Keratinocyte (primary cell): ENCODE results near the gene SULT2B1. TPM values are rescaled to one million over a fixed set of nuclear protein-coding genes. Genes with fewer than 3 reads are reported as not detected.
"Not testable (repeated sequence)": the region's sequence is repeated elsewhere in the genome, so short reads cannot be mapped to it uniquely, and the experiment has no call there.

Source experiments
- DNase-seq: peaks from one replicate; pipeline ENCODE4 v3.0.0-alpha.2; 2011; ENCODE audit warnings: low read depth, missing footprints, low spot score
- FAIRE-seq: peaks from 2 replicates; lab custom pipeline; 2011; peaks lifted over from hg19 to GRCh38; lab: Jason Lieb, UNC
- H2AFZ ChIP-seq: 2 replicates; pipeline ENCODE4 v1.6.0; 2012; ENCODE audit warnings: low read length, control low read depth, inconsistent platforms; ENCODE audit not compliant: control insufficient read depth
- H3K27ac ChIP-seq: 2 replicates; pipeline ENCODE4 v1.5.1; 2011; ENCODE audit warnings: low read length; ENCODE audit not compliant: control insufficient read depth, insufficient read depth
- H3K27me3 ChIP-seq: 3 replicates; pipeline ENCODE4 v1.6.0; 2011; ENCODE audit warnings: low read length; ENCODE audit not compliant: control insufficient read depth, insufficient read depth; ENCODE audit errors: extremely low read depth
- H3K36me3 ChIP-seq, 2 experiments: 2 replicates in 1 of 2; 3 replicates in 1 of 2; pipeline ENCODE4 v1.5.1; 2011; ENCODE audit warnings: low read length in 2 of 2, mild to moderate bottlenecking in 1 of 2; ENCODE audit not compliant: control insufficient read depth in 2 of 2, insufficient read depth in 2 of 2; ENCODE audit errors: extremely low read depth in 1 of 2
- H3K4me1 ChIP-seq: 3 replicates; pipeline ENCODE4 v1.5.1; 2011; ENCODE audit warnings: low read length; ENCODE audit not compliant: control insufficient read depth, insufficient read depth; ENCODE audit errors: extremely low read depth
- H3K4me2 ChIP-seq: 3 replicates; pipeline ENCODE4 v1.6.0; 2011; ENCODE audit warnings: low read depth, low read length; ENCODE audit not compliant: control insufficient read depth, insufficient read depth; ENCODE audit errors: extremely low read depth
- H3K4me3 ChIP-seq, 3 experiments: fragments of 200-600 bp in 1 of 3; sonication (generic) in 1 of 3; 2 replicates in 2 of 3; 3 replicates in 1 of 3; pipeline ENCODE4 v1.5.1; 2011 to 2016; ENCODE audit warnings: low read length in 3 of 3, mild to moderate bottlenecking in 3 of 3, control low read depth in 2 of 3, inconsistent platforms in 1 of 3, low read depth in 1 of 3, mixed read lengths in 1 of 3, mixed run types in 1 of 3, moderate library complexity in 1 of 3; ENCODE audit not compliant: control insufficient read depth in 2 of 3, insufficient read depth in 2 of 3; ENCODE audit errors: extremely low read depth in 1 of 3
- H3K79me2 ChIP-seq: 2 replicates; pipeline ENCODE4 v1.6.0; 2012; ENCODE audit warnings: low read length; ENCODE audit not compliant: control insufficient read depth, insufficient read depth
- H3K9ac ChIP-seq: 3 replicates; pipeline ENCODE4 v1.6.0; 2011; ENCODE audit warnings: low read length; ENCODE audit not compliant: control insufficient read depth, insufficient read depth; ENCODE audit errors: extremely low read depth
- H3K9me1 ChIP-seq: 3 replicates; pipeline ENCODE4 v1.6.0; 2011; ENCODE audit warnings: low read length; ENCODE audit not compliant: control insufficient read depth, insufficient read depth; ENCODE audit errors: extremely low read depth
- H3K9me3 ChIP-seq: 2 replicates; pipeline ENCODE4 v1.5.1; 2012; ENCODE audit warnings: low read depth, low read length; ENCODE audit not compliant: control insufficient read depth
- H4K20me1 ChIP-seq: 3 replicates; pipeline ENCODE4 v1.6.0; 2011; ENCODE audit warnings: low read length; ENCODE audit not compliant: control insufficient read depth, insufficient read depth; ENCODE audit errors: extremely low read depth
- EZH2 ChIP-seq: IDR thresholded peaks from one replicate; pipeline ENCODE4 v1.6.1; 2012; ENCODE audit warnings: inconsistent platforms, mild to moderate bottlenecking, low read length, moderate library complexity
- dilution Hi-C: fragments of 300-500 bp; cut with MboI; formaldehyde crosslinking; loops from one replicate; pipeline ENCODE4 v1.7.0; 2020; ENCODE audit warnings: low sequenced_read_pairs; ENCODE audit not compliant: extremely low pct_ligation_motif_present
- polyA plus RNA-seq, 5 experiments: library from polyadenylated mRNA; depleted of rRNA in 3 of 5; stranded (reverse) in 3 of 5; stranded (forward) in 1 of 5; unstranded in 1 of 5; fragments of >200 nt; gene quantifications; 1 replicate in 1 of 5; 2 replicates in 3 of 5; 3 replicates in 1 of 5; pipeline versions ENCODE4 v1.2.1 to v1.2.3, GENCODE V29; 2011 to 2012; ENCODE audit warnings: missing spikeins in 2 of 5, low read depth in 1 of 5, low replicate concordance in 1 of 5
- TF ChIP-seq, protein P1 (sequence below), 3 experiments: IDR thresholded peaks in 1 of 3; conservative IDR thresholded peaks in 1 of 3; optimal IDR thresholded peaks in 1 of 3; 2 replicates in 2 of 3; 3 replicates in 1 of 3; pipeline versions ENCODE3 to v1.5.1; 2011; ENCODE audit warnings: low read length in 3 of 3, mild to moderate bottlenecking in 3 of 3, moderate library complexity in 2 of 3, control low read depth in 1 of 3, inconsistent platforms in 1 of 3; ENCODE audit not compliant: insufficient read depth in 2 of 3; ENCODE audit errors: extremely low read depth in 1 of 3

Gene SULT2B1
- polyA plus RNA-seq, 1 donor (not counting 4 experiments of a cell fraction or from before 2014, with no cell fraction given), result 6.0 TPM

DNA sequence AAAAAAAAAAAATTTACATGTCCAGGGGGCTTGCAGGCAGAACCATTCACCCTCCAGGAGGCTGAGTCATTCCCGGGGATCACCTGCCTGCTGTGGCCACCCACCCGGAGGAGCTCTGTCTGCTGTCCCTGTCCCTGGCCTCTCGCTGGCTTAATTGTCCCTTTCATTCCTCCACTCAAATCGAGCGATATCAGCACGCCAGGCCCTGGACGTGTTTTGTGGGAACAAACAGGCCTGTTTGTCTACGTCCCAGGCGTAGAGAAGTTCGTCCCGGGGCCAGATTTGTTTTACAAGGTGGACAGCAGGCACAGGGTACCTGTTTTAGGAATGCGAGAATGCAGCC is 21.2 kb downstream of the SULT2B1 start:
- Histone ChIP-seq H2AFZ (no peak overlapping the region), H3K79me2 (no peaks in the 10 kb centered on the region), H3K9me1 (no peaks in the 10 kb centered on the region), H3K4me1 (peaks cover 12% of the 10 kb centered on the region), H4K20me1 (no peaks in the 10 kb centered on the region), H3K9me3 (no peaks in the 10 kb centered on the region), H3K27ac (no peak overlapping the region), H3K9ac (no peak overlapping the region), H3K36me3 (no peaks in the 10 kb centered on the region), H3K4me2 (no peak overlapping the region), H3K27me3 (no peaks in the 10 kb centered on the region), H3K4me3 (no peak overlapping the region)
- FAIRE-seq (no peak), DNase-seq (no peak)
- dilution Hi-C loops, result no loop called here
- no peak for TF ChIP-seq EZH2
- TF ChIP-seq, protein P1, sequence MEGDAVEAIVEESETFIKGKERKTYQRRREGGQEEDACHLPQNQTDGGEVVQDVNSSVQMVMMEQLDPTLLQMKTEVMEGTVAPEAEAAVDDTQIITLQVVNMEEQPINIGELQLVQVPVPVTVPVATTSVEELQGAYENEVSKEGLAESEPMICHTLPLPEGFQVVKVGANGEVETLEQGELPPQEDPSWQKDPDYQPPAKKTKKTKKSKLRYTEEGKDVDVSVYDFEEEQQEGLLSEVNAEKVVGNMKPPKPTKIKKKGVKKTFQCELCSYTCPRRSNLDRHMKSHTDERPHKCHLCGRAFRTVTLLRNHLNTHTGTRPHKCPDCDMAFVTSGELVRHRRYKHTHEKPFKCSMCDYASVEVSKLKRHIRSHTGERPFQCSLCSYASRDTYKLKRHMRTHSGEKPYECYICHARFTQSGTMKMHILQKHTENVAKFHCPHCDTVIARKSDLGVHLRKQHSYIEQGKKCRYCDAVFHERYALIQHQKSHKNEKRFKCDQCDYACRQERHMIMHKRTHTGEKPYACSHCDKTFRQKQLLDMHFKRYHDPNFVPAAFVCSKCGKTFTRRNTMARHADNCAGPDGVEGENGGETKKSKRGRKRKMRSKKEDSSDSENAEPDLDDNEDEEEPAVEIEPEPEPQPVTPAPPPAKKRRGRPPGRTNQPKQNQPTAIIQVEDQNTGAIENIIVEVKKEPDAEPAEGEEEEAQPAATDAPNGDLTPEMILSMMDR (optimal IDR thresholded peaks at IDR 0.05 in 1 of 3, IDR thresholded peaks at IDR 0.05 in 1 of 3, conservative IDR thresholded peaks at IDR 0.05 in 1 of 3; ENCODE audit: extremely low read depth in 1 of 3, insufficient read depth in 2 of 3, low read length in 3 of 3), result no peak

DNA sequence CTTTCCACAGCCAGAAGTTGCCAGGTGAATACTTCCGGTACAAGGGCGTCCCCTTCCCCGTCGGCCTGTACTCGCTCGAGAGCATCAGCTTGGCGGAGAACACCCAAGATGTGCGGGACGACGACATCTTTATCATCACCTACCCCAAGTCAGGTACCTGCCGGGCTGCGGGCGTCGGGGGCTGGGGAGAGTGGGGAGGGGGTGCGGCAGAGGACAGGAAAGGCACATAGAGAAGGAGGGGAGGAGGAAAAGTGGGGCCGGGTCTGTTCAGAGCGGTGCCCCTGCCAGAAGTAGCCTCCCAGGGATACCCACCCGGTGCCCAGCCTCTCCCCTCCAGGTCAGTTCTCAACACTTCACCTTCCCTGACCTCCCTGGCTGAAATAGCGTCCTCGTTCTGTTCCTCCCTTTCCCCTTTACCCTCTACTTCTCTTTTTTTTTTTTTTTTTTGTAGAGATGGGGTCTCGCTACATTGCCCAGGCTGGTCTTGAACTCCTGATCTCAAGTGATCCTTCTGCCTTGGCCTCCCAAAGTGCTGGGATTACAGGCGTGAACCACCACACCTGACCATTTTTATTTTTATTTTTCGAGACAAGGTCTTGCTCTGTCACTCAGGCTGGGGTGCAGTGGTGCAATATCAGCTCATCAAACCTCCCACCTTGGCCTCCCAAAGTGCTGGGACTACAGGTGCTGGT is 24.1 kb downstream of the SULT2B1 start:
- no peaks in the 10 kb centered on the region for H3K9me1 ChIP-seq
- TF ChIP-seq, protein P1 (optimal IDR thresholded peaks at IDR 0.05 in 1 of 3, IDR thresholded peaks at IDR 0.05 in 1 of 3, conservative IDR thresholded peaks at IDR 0.05 in 1 of 3; ENCODE audit: extremely low read depth in 1 of 3, insufficient read depth in 2 of 3, low read length in 3 of 3), result no peak
- TF ChIP-seq EZH2, result no peak
- no peak overlapping the region for H3K9ac ChIP-seq
- dilution Hi-C loops, result no loop called here
- H3K36me3 ChIP-seq, result no peaks in the 10 kb centered on the region
- no peak overlapping the region for H3K4me3 ChIP-seq
- H3K79me2 ChIP-seq, result no peaks in the 10 kb centered on the region
- H3K27ac ChIP-seq, result no peak overlapping the region
- H3K4me1 ChIP-seq, result peaks cover 5% of the 10 kb centered on the region
- FAIRE-seq, result no peak
- H3K9me3 ChIP-seq, result no peaks in the 10 kb centered on the region
- no peaks in the 10 kb centered on the region for H4K20me1 ChIP-seq
- no peak overlapping the region for H2AFZ ChIP-seq
- no peak for DNase-seq
- no peaks in the 10 kb centered on the region for H3K27me3 ChIP-seq
- no peak overlapping the region for H3K4me2 ChIP-seq

DNA sequence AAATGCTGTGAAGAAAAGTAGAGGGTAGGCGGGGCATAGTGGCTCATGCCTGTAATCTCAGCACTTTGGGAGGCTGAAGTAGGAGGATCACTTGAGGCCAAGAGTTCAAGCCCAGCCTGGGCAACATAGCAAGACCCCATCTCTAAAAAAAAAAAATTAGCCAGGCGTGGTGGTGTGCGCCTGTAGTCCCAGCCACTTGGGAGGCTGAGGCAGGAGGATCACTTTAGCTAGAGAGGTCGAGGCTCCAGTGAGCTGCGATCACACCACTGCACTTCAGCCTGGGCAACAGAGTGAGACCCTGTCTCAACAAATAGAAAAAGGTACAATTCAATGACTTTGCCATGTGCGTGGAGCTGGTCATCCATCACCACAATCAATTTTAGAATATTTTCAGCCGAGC is 25.9 kb downstream of the SULT2B1 start:
- H3K27ac ChIP-seq, result not testable (repeated sequence)

More for the DNA sequence above, 25.9 kb downstream of the SULT2B1 start:
- H3K4me2 ChIP-seq, H3K36me3 ChIP-seq, H3K9me1 ChIP-seq, H4K20me1 ChIP-seq, DNase-seq, H3K9ac ChIP-seq, H3K79me2 ChIP-seq, H3K9me3 ChIP-seq, dilution Hi-C loops, H3K4me1 ChIP-seq, FAIRE-seq, H3K27me3 ChIP-seq, H2AFZ ChIP-seq, H3K4me3 ChIP-seq: not testable (repeated sequence)
